Measurements from ENCODE around the gene ADGRV1. TPM values are rescaled to one million over a fixed set of nuclear protein-coding genes. Genes with fewer than 3 reads are reported as not detected.
A peak's percentile ranks its signal among the peaks of the same experiment; 100 is the strongest.

Gene ADGRV1
- total RNA-seq, 1 experiment from 2014 or later, result 64.8 TPM

DNA sequence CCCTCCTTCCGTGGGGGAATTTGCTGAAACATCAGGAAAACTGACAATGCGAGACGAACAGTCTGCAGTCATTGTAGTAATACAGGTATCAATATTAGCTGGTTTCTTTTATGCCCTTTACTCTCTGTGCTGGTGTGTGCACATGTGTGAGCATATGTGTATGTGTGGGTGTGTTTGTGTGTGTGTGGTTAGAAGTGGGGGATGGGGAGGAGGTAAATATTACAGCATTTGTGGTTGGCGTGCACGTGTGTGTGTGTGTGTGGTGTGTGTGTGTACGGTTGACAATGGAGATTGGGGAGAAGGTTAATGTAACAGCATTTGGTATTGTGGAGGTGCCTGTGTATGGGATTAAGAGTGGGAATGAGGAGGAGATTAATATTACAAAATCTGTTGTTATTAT, 219.4 kb downstream of the ADGRV1 start:
- no peak overlapping the region for H2BK12ac ChIP-seq (ENCODE audit: insufficient read length, low read depth, low read length)
- TF ChIP-seq, protein P1, sequence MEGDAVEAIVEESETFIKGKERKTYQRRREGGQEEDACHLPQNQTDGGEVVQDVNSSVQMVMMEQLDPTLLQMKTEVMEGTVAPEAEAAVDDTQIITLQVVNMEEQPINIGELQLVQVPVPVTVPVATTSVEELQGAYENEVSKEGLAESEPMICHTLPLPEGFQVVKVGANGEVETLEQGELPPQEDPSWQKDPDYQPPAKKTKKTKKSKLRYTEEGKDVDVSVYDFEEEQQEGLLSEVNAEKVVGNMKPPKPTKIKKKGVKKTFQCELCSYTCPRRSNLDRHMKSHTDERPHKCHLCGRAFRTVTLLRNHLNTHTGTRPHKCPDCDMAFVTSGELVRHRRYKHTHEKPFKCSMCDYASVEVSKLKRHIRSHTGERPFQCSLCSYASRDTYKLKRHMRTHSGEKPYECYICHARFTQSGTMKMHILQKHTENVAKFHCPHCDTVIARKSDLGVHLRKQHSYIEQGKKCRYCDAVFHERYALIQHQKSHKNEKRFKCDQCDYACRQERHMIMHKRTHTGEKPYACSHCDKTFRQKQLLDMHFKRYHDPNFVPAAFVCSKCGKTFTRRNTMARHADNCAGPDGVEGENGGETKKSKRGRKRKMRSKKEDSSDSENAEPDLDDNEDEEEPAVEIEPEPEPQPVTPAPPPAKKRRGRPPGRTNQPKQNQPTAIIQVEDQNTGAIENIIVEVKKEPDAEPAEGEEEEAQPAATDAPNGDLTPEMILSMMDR (conservative IDR thresholded peaks at IDR 0.05), result no peak
- no peak overlapping the region for H4K5ac ChIP-seq (ENCODE audit: insufficient read length, low read depth, low read length)
- no peaks in the 10 kb centered on the region for H3K79me2 ChIP-seq (ENCODE audit: insufficient read depth, low read length)
- 100% methylated on average over 1 of the region's 6 CpGs for WGBS (ENCODE audit: extremely low coverage, insufficient read length, low lambda C conversion rate)
- no peaks in the 10 kb centered on the region for H3K23me2 ChIP-seq (ENCODE audit: insufficient read length, low read depth, low read length, poor library complexity, severe bottlenecking)
- H3K4ac ChIP-seq (ENCODE audit: low read depth, low read length), result no peak overlapping the region
- H3K14ac ChIP-seq (ENCODE audit: insufficient read depth, low read length), result no peak overlapping the region
- no peaks in the 10 kb centered on the region for H3K79me1 ChIP-seq (ENCODE audit: insufficient read depth, low read depth, low read length, poor library complexity, severe bottlenecking)
- H3K18ac ChIP-seq (ENCODE audit: insufficient read length, low read depth, low read length), result no peak overlapping the region
- no peak overlapping the region for H4K8ac ChIP-seq (replicated peaks; ENCODE audit: insufficient read length, low read depth, low read length)
- Mint-ChIP-seq H3K27me3 (ENCODE audit: low read depth) (no peaks in the 10 kb centered on the region), H3K9me3 (no peaks in the 10 kb centered on the region), H3K27ac (peak overlapping the region in 2 of 3 experiments; percentile 25 to 28; a peak in 5 of 7 replicates), H3K4me1 (peaks cover 0 to 6% of the 10 kb centered on the region in 2 experiments; a peak in 1 of 4 replicates), H3K4me3 (no peak overlapping the region), H3K36me3 (ENCODE audit: insufficient read depth in 1 of 3, low read depth in 3 of 3) (peaks cover 6 to 34% (median 14%) of the 10 kb centered on the region in 3 experiments; a peak in 6 of 7 replicates)
- no peak overlapping the region for H3K9ac ChIP-seq (ENCODE audit: extremely low read depth, insufficient read length, low read length)
- H2BK20ac ChIP-seq (ENCODE audit: low read depth, low read length, poor library complexity, severe bottlenecking), result no peak overlapping the region
- H2BK15ac ChIP-seq (ENCODE audit: low read depth, low read length), result no peak overlapping the region
- no peaks in the 10 kb centered on the region for H3K4me1 ChIP-seq (ENCODE audit: insufficient read depth, low read length)
- DNase-seq, result no peak
- H3K27me3 ChIP-seq (ENCODE audit: insufficient read depth, low read length), result no peaks in the 10 kb centered on the region
- H3K27ac ChIP-seq (ENCODE audit: insufficient read length, low read depth, low read length), result no peak overlapping the region
- no peak overlapping the region for H3T11ph ChIP-seq (ENCODE audit: low read length)
- no peak overlapping the region for H2AFZ ChIP-seq (ENCODE audit: low read length)
- no peaks in the 10 kb centered on the region for H4K20me1 ChIP-seq (ENCODE audit: control insufficient read depth, insufficient read depth, insufficient read length)
- no peak overlapping the region for H3K4me2 ChIP-seq (ENCODE audit: insufficient read depth, insufficient read length, low read length)
- no peak overlapping the region for H3K56ac ChIP-seq (ENCODE audit: insufficient read length, low read depth, low read length)
- no peak overlapping the region for H4K91ac ChIP-seq (ENCODE audit: insufficient read length, low read depth, low read length)
- H3K9me3 ChIP-seq (ENCODE audit: control insufficient read depth, low read depth, low read length), result no peaks in the 10 kb centered on the region
- no peak overlapping the region for H3K23ac ChIP-seq (ENCODE audit: insufficient read length, low read depth, low read length)
- H2BK5ac ChIP-seq (ENCODE audit: insufficient read length, low read length), result no peak overlapping the region
- H2AK5ac ChIP-seq (ENCODE audit: insufficient read length, low read length), result no peak overlapping the region
- H2BK120ac ChIP-seq (ENCODE audit: low read depth, low read length, poor library complexity, severe bottlenecking), result no peak overlapping the region

Data from H9 (cell line).